Stomach (tissue), 9 donors: ENCODE data around the gene POLE. TPM values are rescaled to one million over a fixed set of nuclear protein-coding genes. Genes with fewer than 3 reads are reported as not detected.

Source experiments
- DNase-seq, 2 donors: peaks; one replicate each; pipeline versions ENCODE4 v3.0.0 to v3.0.0-alpha.2; 2013 to 2019
- H3K27ac ChIP-seq, 5 donors: fragments of 200-600 bp in 4 of 5; sonication (generic) in 4 of 5; one replicate each; pipeline ENCODE4 v1.5.1; 2013 to 2019; ENCODE audit warnings: mild to moderate bottlenecking in 1 of 5, moderate library complexity in 1 of 5
- H3K27me3 ChIP-seq, 3 donors: fragments of 200-600 bp; sonication (generic); one replicate each; pipeline ENCODE4 v1.5.1; 2017 to 2019; ENCODE audit warnings: mixed run types in 1 of 3
- H3K36me3 ChIP-seq, 4 donors: fragments of 200-600 bp; sonication (generic); 1 replicate in 3 of 4; 2 replicates in 1 of 4; pipeline ENCODE4 v1.5.1; 2016 to 2019
- H3K4me1 ChIP-seq, 4 donors: fragments of 200-600 bp; sonication (generic); one replicate each; pipeline ENCODE4 v1.5.1; 2016 to 2019
- H3K4me3 ChIP-seq, 4 donors: fragments of 200-600 bp; sonication (generic) in 3 of 4; one replicate each; pipeline ENCODE4 v1.5.1; 2016 to 2019; ENCODE audit warnings: mild to moderate bottlenecking in 1 of 4
- H3K9me3 ChIP-seq, 4 donors: fragments of 200-600 bp; sonication (generic); one replicate each; pipeline ENCODE4 v1.5.1; 2016 to 2019
- EP300 ChIP-seq: sonication (generic); formaldehyde crosslinking; IDR thresholded peaks from one replicate; pipeline ENCODE4 v1.6.1; 2017; ENCODE audit warnings: antibody characterized with exemption
- POLR2A ChIP-seq, 4 donors: fragments of 450-650 bp; IDR thresholded peaks; one replicate each; pipeline ENCODE4 v1.6.1; 2016; ENCODE audit warnings: antibody characterized with exemption in 4 of 4, control low read depth in 2 of 4, mild to moderate bottlenecking in 1 of 4, moderate library complexity in 1 of 4
- POLR2AphosphoS5 ChIP-seq, 3 donors: sonication (generic); formaldehyde crosslinking; IDR thresholded peaks; one replicate each; pipeline ENCODE4 v1.6.1; 2016; ENCODE audit warnings: antibody characterized with exemption in 3 of 3
- WGBS, 5 donors: extraction: QIAGEN DNeasy Blood & Tissue Kit in 3 of 5; methylation state at CpG; one replicate each; pipeline versions ENCODE4 v1.1.5 to v1.1.7; 2013 to 2018; 5-methylcytosine and 5-hydroxymethylcytosine counted together
- intact Hi-C: fragments of 100-400 bp; cut with DNase I; formaldehyde crosslinking; loops from one replicate; pipeline ENCODE4 v1.15.1; 2023; ENCODE audit warnings: low total_unique reads
- polyA plus RNA-seq, 3 donors: library from polyadenylated mRNA; stranded (reverse); fragments of 200-250 nt; gene quantifications; one replicate each; pipeline ENCODE4 v1.2.3, GENCODE V29; 2013
- total RNA-seq, 5 donors: library from RNA; depleted of rRNA; stranded (reverse); fragments of >200 nt; gene quantifications; one replicate each; pipeline versions ENCODE4 v1.1.0 to v1.2.3, GENCODE V29; 2014 to 2016
- TF ChIP-seq, protein P1 (sequence below), 7 experiments: fragments of 450-650 bp in 4 of 7; fragments of 200-600 bp in 3 of 7; sonication (generic) in 3 of 7; IDR thresholded peaks; one replicate each; pipeline ENCODE4 v1.5.1; 2016 to 2019; ENCODE audit warnings: antibody characterized with exemption in 7 of 7, control low read depth in 2 of 7, mild to moderate bottlenecking in 1 of 7
- donor health status: healthy with polysubstance abuse.
- donor health status: Bipolar disorder and iron deficiency.
- donor health status: healthy.

Gene POLE
- total and polyA plus RNA-seq, 8 donors = 12.7 to 144 (median 43.3) TPM

- 73 to 89% (median 83%) methylated on average over 2 of the region's 2 CpGs for WGBS, 5 donors
- Histone ChIP-seq H3K36me3 (peaks cover 79 to 100% (median 100%) of the 10 kb centered on the region in 4 donors), H3K4me3 (no peak overlapping the region), H3K4me1 (no peaks in the 10 kb centered on the region), H3K27me3 (no peaks in the 10 kb centered on the region), H3K27ac (no peak overlapping the region), H3K9me3 (no peaks in the 10 kb centered on the region)
- DNase-seq = no peak
- intact Hi-C loops = no loop called here
- TF ChIP-seq EP300 (no peak), POLR2A (IDR thresholded peaks at IDR 0.05) (no peak), POLR2AphosphoS5 (IDR thresholded peaks at IDR 0.05) (no peak)
- TF ChIP-seq, protein P1, sequence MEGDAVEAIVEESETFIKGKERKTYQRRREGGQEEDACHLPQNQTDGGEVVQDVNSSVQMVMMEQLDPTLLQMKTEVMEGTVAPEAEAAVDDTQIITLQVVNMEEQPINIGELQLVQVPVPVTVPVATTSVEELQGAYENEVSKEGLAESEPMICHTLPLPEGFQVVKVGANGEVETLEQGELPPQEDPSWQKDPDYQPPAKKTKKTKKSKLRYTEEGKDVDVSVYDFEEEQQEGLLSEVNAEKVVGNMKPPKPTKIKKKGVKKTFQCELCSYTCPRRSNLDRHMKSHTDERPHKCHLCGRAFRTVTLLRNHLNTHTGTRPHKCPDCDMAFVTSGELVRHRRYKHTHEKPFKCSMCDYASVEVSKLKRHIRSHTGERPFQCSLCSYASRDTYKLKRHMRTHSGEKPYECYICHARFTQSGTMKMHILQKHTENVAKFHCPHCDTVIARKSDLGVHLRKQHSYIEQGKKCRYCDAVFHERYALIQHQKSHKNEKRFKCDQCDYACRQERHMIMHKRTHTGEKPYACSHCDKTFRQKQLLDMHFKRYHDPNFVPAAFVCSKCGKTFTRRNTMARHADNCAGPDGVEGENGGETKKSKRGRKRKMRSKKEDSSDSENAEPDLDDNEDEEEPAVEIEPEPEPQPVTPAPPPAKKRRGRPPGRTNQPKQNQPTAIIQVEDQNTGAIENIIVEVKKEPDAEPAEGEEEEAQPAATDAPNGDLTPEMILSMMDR (IDR thresholded peaks at IDR 0.05) = no peak
These were observed 36.6 kb upstream of the POLE start for GRCh38 chr12:132723764-132724140.

DNA sequence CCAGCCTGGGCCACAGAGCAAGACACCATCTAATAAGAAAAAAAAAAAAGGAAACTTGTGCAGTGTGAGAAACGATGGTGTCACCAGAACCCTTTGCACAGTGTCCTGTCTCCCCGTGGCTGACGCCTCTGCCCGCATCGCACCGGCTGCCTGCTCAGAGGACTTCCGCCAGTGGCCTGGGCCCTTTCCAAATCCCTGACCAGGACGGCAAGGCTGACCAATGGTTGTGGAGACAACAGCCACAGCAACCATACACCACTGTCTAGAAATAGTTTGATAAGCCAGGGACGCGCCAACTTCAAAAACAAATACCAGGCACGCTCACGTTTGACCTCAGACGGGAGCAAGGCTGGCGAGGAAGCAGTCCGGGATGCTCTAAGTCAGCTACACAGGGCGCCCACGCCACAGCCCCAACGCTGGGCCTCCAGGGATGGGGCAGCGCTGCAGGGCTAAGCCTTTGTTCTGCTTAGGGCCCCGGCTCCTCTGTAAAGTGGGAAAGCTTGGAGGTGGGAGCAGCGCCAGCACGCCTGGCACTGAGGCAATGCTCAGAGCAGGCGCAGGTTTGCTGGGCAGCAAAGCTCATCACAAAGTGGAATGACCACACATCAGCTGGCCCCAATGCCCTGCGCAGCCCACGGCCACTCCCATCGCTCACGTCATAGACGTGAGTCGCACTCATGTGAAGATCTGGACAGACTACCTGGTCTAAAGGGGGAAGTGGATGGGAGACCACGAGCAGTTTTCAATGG is 36.0 kb upstream of the POLE start:
- DNase-seq = no peak
- H3K27me3 ChIP-seq = no peaks in the 10 kb centered on the region
- no peak overlapping the region for H3K4me3 ChIP-seq
- no peak for TF ChIP-seq EP300
- no peak for TF ChIP-seq POLR2A (IDR thresholded peaks at IDR 0.05)
- TF ChIP-seq, protein P1 (IDR thresholded peaks at IDR 0.05) = no peak
- no peak for TF ChIP-seq POLR2AphosphoS5 (IDR thresholded peaks at IDR 0.05)
- 86 to 89% (median 87%) methylated on average over 23 to 30 of the region's 30 CpGs for WGBS, 5 donors
- no peaks in the 10 kb centered on the region for H3K4me1 ChIP-seq
- intact Hi-C loops = no loop called here
- peaks cover 73 to 100% (median 98%) of the 10 kb centered on the region in 4 donors for H3K36me3 ChIP-seq
- no peaks in the 10 kb centered on the region for H3K9me3 ChIP-seq
- H3K27ac ChIP-seq = no peak overlapping the region

DNA sequence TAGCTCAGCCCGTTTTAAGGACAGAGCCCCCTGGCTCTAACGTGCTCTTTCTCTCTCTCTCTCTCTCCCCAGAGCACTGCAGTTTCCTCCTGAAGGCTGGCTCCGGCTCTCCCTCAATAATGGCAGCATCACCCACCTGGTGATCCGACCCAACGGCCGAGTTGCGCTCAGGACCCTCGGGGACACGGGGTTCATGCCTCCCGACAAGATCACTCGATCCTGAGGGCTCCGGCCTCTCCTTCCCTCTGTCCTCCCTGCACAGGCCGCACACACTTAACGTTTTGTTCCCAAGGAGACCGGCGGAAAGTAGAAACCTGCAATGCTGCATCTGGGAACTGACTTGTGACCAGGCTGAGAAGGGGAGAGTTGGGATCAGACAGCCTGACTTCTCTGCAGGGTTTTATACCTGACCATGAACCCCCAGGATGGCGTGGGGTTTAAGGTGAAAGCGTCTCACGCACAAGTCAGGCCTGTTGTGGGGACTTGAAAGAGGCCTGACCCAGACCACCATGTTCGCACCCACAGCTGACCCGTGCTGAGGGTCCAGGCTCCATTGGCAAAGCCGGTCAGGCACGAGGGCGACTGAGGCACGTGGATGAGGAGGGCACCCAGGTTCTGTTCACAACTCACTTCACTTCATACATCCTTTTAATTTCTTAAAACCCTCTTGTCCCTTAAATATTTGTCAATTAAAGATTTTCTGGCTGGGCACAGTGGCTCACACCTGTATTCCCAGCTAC is 33.6 kb upstream of the POLE start:
- H3K4me1 ChIP-seq = no peaks in the 10 kb centered on the region
- H3K9me3 ChIP-seq = no peaks in the 10 kb centered on the region
- H3K36me3 ChIP-seq = peaks cover 72 to 100% (median 98%) of the 10 kb centered on the region in 4 donors
- H3K27me3 ChIP-seq = no peaks in the 10 kb centered on the region
- H3K27ac ChIP-seq = no peak overlapping the region
- intact Hi-C loops = no loop called here
- 91 to 95% (median 94%) methylated on average over 24 to 25 of the region's 25 CpGs for WGBS, 5 donors
- no peak for DNase-seq
- no peak overlapping the region for H3K4me3 ChIP-seq
- TF ChIP-seq POLR2A (IDR thresholded peaks at IDR 0.05) = no peak
- TF ChIP-seq POLR2AphosphoS5 (IDR thresholded peaks at IDR 0.05) = no peak
- no peak for TF ChIP-seq EP300
- TF ChIP-seq, protein P1 (IDR thresholded peaks at IDR 0.05) = no peak

GRCh38 chr12:132719954-132720324 is 32.8 kb upstream of the POLE start:
- no peaks in the 10 kb centered on the region for H3K4me1 ChIP-seq
- no peaks in the 10 kb centered on the region for H3K27me3 ChIP-seq
- TF ChIP-seq, protein P1 (IDR thresholded peaks at IDR 0.05) = no peak
- no peak for TF ChIP-seq POLR2AphosphoS5 (IDR thresholded peaks at IDR 0.05)
- TF ChIP-seq EP300 = no peak
- no peak for TF ChIP-seq POLR2A (IDR thresholded peaks at IDR 0.05)
- no peak overlapping the region for H3K27ac ChIP-seq
- intact Hi-C loops = no loop called here
- 88 to 93% (median 92%) methylated on average over 12 of the region's 12 CpGs for WGBS, 5 donors
- no peaks in the 10 kb centered on the region for H3K9me3 ChIP-seq
- no peak for DNase-seq
- H3K36me3 ChIP-seq = peaks cover 69 to 100% (median 98%) of the 10 kb centered on the region in 4 donors
- no peak overlapping the region for H3K4me3 ChIP-seq
